Cardiac fibroblast (primary cell): Measurements from ENCODE around the gene HYI.

ENCODE experiments used
- DNase-seq, 2 donors: peaks; one replicate each; pipeline versions ENCODE4 v3.0.0 to v3.0.0-alpha.2; 2010; ENCODE audit warnings: low read depth in 2 of 2
- H3K4me3 ChIP-seq, 2 donors: replicated peaks in 1 of 2; 1 replicate in 1 of 2; 2 replicates in 1 of 2; pipeline ENCODE4 v1.5.1; 2011; ENCODE audit warnings: low read depth in 2 of 2, low read length in 2 of 2, mild to moderate bottlenecking in 2 of 2, moderate library complexity in 1 of 2
- TF ChIP-seq, protein P1 (sequence below): IDR thresholded peaks from one replicate; pipeline ENCODE4 v1.5.1; 2011; ENCODE audit warnings: low read depth, mild to moderate bottlenecking, low read length, inconsistent platforms

The HYI gene

DNA sequence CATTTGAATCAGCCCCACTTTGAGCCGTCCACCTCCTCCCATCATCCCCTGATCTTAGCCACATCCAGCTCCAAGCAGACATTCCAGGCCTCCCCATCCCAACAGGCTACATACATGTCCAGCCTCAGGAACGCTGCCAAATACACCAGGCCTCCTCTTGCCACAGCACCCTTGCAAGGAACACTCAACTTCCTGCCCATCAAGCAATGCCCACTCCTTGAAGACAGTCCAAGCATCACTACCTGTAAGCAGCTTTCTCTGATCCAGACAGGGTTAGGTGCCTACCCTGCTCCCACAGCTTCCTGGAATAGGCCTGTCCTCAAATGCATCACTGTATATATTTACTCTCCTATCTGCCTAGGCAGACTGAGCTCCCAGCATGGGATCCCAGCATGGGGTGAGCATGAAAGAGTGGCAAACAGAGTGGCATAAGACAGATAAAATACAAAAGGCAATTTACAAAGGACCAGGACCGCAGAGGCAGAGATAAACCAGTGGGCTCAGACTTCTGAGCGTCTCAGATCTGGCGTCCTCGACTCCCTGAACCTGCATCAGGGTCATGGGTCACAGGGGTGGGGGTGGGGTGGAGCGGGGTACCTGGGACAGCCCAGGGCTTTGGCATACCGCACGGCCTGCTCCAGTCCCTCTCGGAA, 816 bp downstream of the HYI start:
- DNase-seq = peak; percentile 55 to 75
- H3K4me3 ChIP-seq = peak overlapping the region; percentile 35 to 51
- TF ChIP-seq, protein P1, sequence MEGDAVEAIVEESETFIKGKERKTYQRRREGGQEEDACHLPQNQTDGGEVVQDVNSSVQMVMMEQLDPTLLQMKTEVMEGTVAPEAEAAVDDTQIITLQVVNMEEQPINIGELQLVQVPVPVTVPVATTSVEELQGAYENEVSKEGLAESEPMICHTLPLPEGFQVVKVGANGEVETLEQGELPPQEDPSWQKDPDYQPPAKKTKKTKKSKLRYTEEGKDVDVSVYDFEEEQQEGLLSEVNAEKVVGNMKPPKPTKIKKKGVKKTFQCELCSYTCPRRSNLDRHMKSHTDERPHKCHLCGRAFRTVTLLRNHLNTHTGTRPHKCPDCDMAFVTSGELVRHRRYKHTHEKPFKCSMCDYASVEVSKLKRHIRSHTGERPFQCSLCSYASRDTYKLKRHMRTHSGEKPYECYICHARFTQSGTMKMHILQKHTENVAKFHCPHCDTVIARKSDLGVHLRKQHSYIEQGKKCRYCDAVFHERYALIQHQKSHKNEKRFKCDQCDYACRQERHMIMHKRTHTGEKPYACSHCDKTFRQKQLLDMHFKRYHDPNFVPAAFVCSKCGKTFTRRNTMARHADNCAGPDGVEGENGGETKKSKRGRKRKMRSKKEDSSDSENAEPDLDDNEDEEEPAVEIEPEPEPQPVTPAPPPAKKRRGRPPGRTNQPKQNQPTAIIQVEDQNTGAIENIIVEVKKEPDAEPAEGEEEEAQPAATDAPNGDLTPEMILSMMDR = no peak

DNA sequence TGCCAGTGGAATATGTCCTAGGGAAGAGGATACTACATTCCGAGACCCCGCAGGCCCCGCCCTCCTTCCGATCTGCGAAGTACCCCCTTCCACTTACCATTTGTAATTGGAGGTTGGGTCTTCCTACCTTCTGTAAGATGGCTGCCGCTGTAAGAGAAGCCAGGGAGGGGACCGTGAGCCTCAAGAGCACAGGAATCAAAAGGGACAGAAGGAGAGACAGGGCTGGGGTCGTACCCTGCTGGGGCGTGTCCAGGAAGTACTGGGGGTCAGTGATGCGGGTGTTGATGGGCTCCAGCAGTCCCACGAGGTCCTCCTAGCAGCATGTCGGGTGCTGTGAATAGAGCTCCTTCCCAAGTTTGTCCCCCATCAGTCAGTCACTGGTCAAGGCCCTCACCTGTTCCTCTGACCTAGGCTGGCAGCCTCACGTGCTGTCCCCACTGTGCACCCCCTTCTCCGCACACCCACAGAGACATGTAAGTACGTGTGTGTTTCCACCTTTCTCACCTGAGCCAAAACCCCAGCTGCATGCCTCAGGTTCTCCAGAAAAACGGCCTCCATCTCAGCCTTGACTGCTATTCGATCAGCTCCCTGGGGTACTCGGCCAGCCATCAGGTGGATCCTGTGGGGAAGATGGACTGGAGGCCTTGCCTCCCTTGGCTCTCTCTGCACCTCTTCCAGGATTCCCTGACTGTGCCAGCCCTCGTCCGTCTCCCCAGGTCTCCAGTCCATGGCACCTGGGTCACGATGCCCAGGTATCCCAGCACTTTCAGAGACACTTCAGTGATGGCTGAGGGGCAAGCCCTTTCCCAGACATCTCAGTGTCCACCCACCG, 1.8 kb downstream of the HYI start:
- no peak for DNase-seq
- no peak overlapping the region for H3K4me3 ChIP-seq
- TF ChIP-seq, protein P1 = no peak

DNA sequence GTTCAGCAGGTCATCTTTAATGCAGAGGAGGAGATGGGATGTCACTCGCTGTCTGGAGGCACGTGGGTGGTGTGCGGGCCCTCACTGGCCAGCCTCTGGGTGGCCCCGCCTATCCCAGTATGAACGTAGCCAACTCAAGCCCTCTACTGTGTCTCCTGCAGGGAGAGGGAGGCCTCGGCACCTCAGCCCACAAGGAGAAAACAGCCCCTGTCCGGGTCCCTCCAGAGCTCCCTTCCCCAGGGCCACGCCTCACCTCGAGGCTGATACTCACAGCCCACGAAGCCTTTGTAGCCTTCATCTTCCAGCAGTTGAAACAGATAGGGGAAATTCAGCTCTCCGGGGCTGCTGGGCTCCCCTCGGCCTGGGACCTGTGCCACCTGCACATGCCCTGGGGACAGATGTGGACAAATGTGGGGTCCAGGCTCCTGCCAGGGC, 2.6 kb downstream of the HYI start:
- TF ChIP-seq, protein P1 = no peak
- H3K4me3 ChIP-seq = no peak overlapping the region
- no peak for DNase-seq

DNA sequence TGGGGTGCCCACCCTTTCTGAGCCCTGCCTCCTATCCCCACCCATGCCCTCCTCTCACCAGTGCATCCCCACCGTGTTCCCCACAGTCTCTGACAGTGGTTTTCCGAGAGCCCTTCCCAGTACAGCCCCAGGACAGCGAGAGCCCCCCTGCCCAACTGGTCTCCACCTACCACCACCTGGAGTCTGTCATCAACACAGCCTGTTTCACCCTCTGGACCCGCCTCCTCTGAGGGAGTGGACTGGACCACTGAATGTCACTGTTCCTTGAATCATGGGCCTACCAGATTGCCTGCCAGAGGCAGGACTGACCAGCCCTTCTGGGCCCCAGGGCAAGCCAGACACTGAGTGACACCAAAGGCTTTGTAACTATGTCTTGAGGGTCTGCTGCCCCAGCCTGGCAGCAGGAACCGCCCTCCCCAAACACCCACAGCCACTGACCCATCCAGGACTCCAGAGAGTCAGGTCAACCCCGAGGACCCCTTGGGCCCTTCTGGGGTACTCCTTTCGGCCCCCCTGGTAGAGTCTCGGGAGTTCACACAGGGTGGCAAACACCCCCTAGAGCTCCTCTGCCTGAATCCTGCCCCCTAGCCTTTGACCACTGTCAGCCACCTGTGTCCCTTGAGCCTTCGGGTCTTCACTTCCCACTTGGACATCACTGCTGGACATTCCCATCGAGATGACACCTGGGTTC, 3.3 kb downstream of the HYI start:
- H3K4me3 ChIP-seq = no peak overlapping the region
- no peak for DNase-seq
- TF ChIP-seq, protein P1 = no peak

DNA sequence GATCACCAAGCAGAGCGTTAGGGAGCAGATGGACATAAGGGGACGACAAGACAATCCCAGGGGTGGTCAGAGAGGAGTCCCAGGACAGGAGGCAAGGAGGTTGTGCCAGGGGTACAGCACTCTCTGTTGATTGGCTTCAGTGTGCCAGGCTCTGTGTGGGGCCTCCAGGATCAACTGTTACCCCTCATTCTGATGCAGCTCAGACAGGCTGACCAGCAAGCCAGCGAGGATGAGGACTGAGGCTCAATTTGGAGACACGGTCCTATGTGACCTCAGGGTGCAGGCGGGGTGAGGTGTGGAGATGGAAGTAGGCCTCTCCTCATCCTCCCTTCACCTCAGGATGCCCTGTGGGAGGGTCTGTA, 4.0 kb downstream of the HYI start:
- TF ChIP-seq, protein P1 = no peak
- no peak for DNase-seq
- no peak overlapping the region for H3K4me3 ChIP-seq

DNA sequence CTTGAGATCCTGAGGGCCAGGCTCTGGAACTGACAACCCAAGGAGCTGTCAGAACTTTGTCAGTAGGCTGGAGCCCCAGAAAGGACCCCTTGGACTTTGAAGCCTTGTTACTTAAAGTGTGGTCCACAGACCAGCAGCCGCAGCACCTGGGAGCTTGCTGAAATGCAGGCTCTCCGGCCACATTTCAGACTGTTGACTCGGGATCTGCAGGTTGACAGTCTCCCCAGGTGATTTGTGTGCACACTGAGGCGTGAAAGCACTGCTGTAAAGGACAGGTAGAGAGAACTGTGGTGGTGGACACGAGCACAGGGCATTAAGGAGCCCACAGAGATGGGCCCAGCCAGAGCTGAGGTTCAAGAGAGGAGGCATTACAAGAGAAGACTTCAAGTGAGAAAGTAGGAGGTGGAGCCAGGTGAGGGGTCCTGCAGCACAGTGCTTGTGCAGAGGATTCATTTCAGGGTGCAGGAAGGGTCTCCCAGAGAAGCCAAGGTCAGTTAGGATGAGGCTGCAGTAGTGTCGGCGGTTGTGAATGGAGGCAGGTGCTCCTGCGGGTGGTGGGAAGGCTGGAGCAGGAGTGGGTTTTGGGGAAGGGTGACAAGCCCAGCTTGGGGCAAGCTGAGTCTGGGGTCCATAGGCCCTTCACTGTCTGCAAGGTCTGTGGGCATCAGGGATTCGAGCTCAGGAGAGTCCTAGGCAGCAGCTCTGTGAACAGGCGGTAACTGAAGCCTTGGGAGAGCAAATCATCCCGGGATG, 4.6 kb downstream of the HYI start:
- TF ChIP-seq, protein P1 = no peak
- DNase-seq = no peak
- H3K4me3 ChIP-seq = no peak overlapping the region
